Small intestine (tissue), 7 donors: ENCODE results near the gene SCTR. TPM values are rescaled to one million over a fixed set of nuclear protein-coding genes. Genes with fewer than 3 reads are reported as not detected.

Source experiments
- DNase-seq, 2 donors: peaks; one replicate each; pipeline versions ENCODE4 v3.0.0 to v3.0.0-alpha.2; 2013
- FAIRE-seq: peaks from 2 replicates; lab custom pipeline; 2012; peaks lifted over from hg19 to GRCh38; lab: Jason Lieb, UNC
- H3K27ac ChIP-seq, 3 donors: one replicate each; pipeline ENCODE4 v1.5.1; 2013; ENCODE audit warnings: low read length in 2 of 3, mild to moderate bottlenecking in 2 of 3, control low read depth in 1 of 3, inconsistent platforms in 1 of 3, low read depth in 1 of 3, moderate library complexity in 1 of 3
- H3K27me3 ChIP-seq, 3 donors: one replicate each; pipeline ENCODE4 v1.6.1; 2013; ENCODE audit warnings: low read length in 3 of 3, inconsistent platforms in 1 of 3; ENCODE audit not compliant: control insufficient read depth in 3 of 3, insufficient read depth in 3 of 3
- H3K36me3 ChIP-seq, 3 donors: one replicate each; pipeline ENCODE4 v1.6.1; 2013; ENCODE audit warnings: low read length in 3 of 3, inconsistent platforms in 1 of 3, low read depth in 1 of 3, mild to moderate bottlenecking in 1 of 3, moderate library complexity in 1 of 3; ENCODE audit not compliant: control insufficient read depth in 3 of 3, insufficient read depth in 2 of 3
- H3K4me1 ChIP-seq, 3 donors: one replicate each; pipeline ENCODE4 v1.6.1; 2013; ENCODE audit warnings: low read length in 2 of 3, inconsistent platforms in 1 of 3, low read depth in 1 of 3, mild to moderate bottlenecking in 1 of 3, moderate library complexity in 1 of 3; ENCODE audit not compliant: control insufficient read depth in 3 of 3, insufficient read depth in 2 of 3
- H3K4me3 ChIP-seq, 3 donors: one replicate each; pipeline ENCODE4 v1.5.1; 2013; ENCODE audit warnings: low read length in 3 of 3, control low read depth in 1 of 3, inconsistent platforms in 1 of 3, low read depth in 1 of 3, mild to moderate bottlenecking in 1 of 3, moderate library complexity in 1 of 3
- H3K9me3 ChIP-seq, 2 donors: one replicate each; pipeline ENCODE4 v1.6.1; 2013; ENCODE audit warnings: low read depth in 1 of 2, low read length in 1 of 2; ENCODE audit not compliant: control insufficient read depth in 2 of 2, insufficient read depth in 1 of 2
- WGBS, 3 donors: extraction: QIAGEN DNeasy Blood & Tissue Kit; methylation state at CpG; one replicate each; pipeline ENCODE4 v1.1.7; 2013; 5-methylcytosine and 5-hydroxymethylcytosine counted together
- polyA plus RNA-seq, 4 donors: library from polyadenylated mRNA; stranded (reverse) in 3 of 4; unstranded in 1 of 4; fragments of 200-250 nt in 3 of 4; fragments of 120-200 nt in 1 of 4; gene quantifications; one replicate each; pipeline versions ENCODE4 v1.2.1 to v1.2.3, GENCODE V29; 2013
- donor health status: healthy with polysubstance abuse.
- donor health status: control.
- donor health status: control.
- donor health status: Bipolar disorder and iron deficiency.
- donor health status: healthy.

SCTR gene
- polyA plus RNA-seq, 4 donors = 15.0 to 48.8 (median 42.3) TPM

- Histone ChIP-seq H3K4me3 (no peak overlapping the region), H3K9me3 (no peaks in the 10 kb centered on the region), H3K4me1 (no peaks in the 10 kb centered on the region), H3K36me3 (peaks cover 0 to 28% (median 0%) of the 10 kb centered on the region in 3 donors), H3K27ac (no peak overlapping the region), H3K27me3 (no peaks in the 10 kb centered on the region)
- FAIRE-seq (no peak), DNase-seq (no peak)
- WGBS, 3 donors = 86 to 93% (median 92%) methylated on average over 3 of the region's 3 CpGs
Measured at GRCh38 chr2:119511989-119512388, 12.3 kb downstream of the SCTR start.

DNA sequence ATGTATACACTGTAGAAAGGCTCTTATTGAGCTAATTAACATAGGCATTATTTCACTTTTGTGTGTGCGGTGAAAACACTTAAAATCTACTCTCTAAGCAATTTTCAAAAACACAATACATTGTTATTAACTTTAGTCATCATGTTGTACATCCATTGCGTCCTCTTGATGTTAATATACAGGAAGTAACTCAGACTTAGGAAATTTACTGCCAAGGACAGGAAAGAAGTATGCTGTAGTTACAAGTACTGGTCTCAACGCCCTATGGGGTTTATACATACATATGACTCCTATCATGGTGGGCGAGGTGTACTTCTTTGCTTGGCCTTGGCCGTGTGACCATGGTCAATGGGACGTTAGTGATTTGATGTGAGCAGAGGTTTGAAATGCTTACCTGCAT, 15.5 kb downstream of the SCTR start:
- no peaks in the 10 kb centered on the region for H3K9me3 ChIP-seq

DNA sequence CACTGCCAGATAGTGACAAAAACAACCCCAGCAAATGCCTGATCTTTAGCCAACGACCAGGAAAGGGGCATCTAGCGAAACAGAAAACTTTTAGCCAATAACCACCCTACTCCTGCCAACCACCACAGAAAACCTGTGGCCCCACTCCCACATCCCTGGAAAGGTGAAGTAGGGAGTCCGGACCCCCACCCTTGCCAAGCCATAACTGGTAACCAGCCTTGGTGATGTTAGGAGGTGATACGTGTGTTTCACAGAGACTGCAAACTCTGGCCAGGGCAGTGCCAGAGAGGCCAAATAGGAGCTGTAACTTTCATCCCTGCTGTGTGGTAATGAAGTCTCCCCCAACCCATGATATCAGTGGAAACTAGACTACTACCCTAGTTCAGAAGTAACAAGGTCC, 27.6 kb downstream of the SCTR start:
- no peak for DNase-seq
- Histone ChIP-seq H3K9me3 (peaks cover 0 to 4% of the 10 kb centered on the region in 2 donors), H3K4me3 (no peak overlapping the region), H3K27me3 (no peaks in the 10 kb centered on the region), H3K36me3 (peaks cover 0 to 22% (median 0%) of the 10 kb centered on the region in 3 donors), H3K4me1 (peaks cover 0 to 6% (median 0%) of the 10 kb centered on the region in 3 donors), H3K27ac (peak overlapping the region in 1 of 3 donors; percentile 22)
- WGBS, 3 donors = 73 to 81% (median 78%) methylated on average over 4 of the region's 4 CpGs
- FAIRE-seq = no peak

More for the DNA sequence above, 15.5 kb downstream of the SCTR start:
- FAIRE-seq (no peak), DNase-seq (no peak)
- Histone ChIP-seq H3K27ac (no peak overlapping the region), H3K36me3 (peaks cover 0 to 11% (median 0%) of the 10 kb centered on the region in 3 donors), H3K4me1 (no peaks in the 10 kb centered on the region), H3K4me3 (no peak overlapping the region), H3K27me3 (no peaks in the 10 kb centered on the region)
- whole genome bisulfite sequencing, 3 donors = 70 to 84% (median 83%) methylated on average over 6 of the region's 6 CpGs

DNA sequence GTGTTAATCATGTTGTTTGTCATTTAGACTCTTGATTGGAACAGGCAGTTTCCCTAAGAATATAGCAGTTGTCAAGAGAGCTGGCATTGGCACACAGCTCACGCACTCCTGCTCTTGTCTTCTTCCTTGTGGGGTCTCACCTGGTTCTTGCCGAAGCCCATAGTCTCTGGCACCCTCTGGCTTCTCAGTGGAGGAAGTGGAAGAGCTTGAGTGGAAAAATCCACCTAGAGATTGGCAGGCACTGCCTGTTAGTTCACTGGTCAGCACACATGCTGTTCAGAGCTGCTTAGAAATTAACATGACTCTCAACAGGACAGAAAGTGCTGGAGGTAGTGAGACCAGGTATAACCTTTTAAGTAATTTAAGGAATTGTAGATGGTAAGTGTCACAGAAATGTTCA, 28.3 kb downstream of the SCTR start:
- Histone ChIP-seq H3K36me3 (peaks cover 0 to 23% (median 0%) of the 10 kb centered on the region in 3 donors), H3K27ac (no peak overlapping the region), H3K27me3 (no peaks in the 10 kb centered on the region), H3K4me1 (peaks cover 0 to 13% (median 0%) of the 10 kb centered on the region in 3 donors), H3K4me3 (no peak overlapping the region), H3K9me3 (peaks cover 0 to 2% of the 10 kb centered on the region in 2 donors)
- 69 to 89% (median 81%) methylated on average over 2 of the region's 2 CpGs for WGBS, 3 donors
- FAIRE-seq (no peak), DNase-seq (no peak)

- H3K4me1 ChIP-seq = peaks cover 0 to 30% (median 0%) of the 10 kb centered on the region in 3 donors
- no peak overlapping the region for H3K27ac ChIP-seq
- H3K27me3 ChIP-seq = no peaks in the 10 kb centered on the region
- H3K4me3 ChIP-seq = no peak overlapping the region
- H3K36me3 ChIP-seq = peaks cover 0 to 37% (median 0%) of the 10 kb centered on the region in 3 donors
- FAIRE-seq = no peak
- no peaks in the 10 kb centered on the region for H3K9me3 ChIP-seq
- DNase-seq = no peak
- 82 to 91% (median 89%) methylated on average over 6 of the region's 6 CpGs for WGBS, 3 donors
Measured at GRCh38 chr2:119494163-119494790, 30.0 kb downstream of the SCTR start.

DNA sequence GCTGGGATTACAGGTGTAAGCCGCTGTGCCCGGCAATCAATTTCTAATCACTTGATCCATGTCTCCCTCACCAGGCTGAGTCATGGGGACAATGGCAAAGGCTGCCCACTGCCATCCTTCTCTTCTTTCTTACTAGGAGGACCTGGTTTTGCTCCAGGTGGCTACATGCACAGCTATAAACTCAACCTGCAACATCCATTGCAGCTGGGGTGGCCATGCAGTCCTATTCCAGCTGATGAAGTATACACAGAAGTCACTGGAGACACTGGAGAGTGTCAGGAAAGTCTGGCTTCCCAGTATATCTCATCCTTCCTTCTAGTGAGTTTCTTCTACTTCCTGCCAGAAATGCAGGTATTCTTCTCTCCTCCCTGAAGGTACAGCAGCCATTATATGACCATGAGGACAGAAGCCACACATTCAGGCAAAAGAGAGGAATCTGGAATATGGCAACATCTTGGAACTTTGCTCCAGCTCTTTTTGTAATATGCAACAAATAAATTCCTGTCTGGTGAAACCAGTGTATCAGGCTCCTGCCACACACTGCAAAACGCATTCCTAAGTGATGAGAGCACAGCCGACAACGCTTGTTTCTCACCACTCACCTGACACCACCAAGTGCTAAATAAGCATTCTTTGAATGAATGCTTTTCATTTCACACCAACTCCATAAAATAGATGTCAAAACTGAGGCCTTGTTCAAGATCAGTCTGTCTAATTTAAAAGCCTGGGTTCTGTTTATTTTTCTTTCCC, 32.3 kb downstream of the SCTR start:
- H3K27ac ChIP-seq = peak overlapping the region; percentile 8 to 97 (median 34)
- WGBS, 3 donors = 28 to 55% (median 44%) methylated on average over 5 of the region's 5 CpGs

GRCh38 chr2:119490653-119491195, 33.6 kb downstream of the SCTR start:
- no peak overlapping the region for H3K4me3 ChIP-seq
- peaks cover 0 to 64% (median 4%) of the 10 kb centered on the region in 3 donors for H3K4me1 ChIP-seq
- FAIRE-seq (no peak), DNase-seq (no peak)
- H3K9me3 ChIP-seq = no peaks in the 10 kb centered on the region
- 66 to 77% (median 67%) methylated on average over 7 of the region's 7 CpGs for WGBS, 3 donors
- H3K27me3 ChIP-seq = no peaks in the 10 kb centered on the region
- H3K36me3 ChIP-seq = peaks cover 0 to 50% (median 0%) of the 10 kb centered on the region in 3 donors
- peak overlapping the region in 1 of 3 donors; percentile 97 for H3K27ac ChIP-seq

More for the DNA sequence above, 32.3 kb downstream of the SCTR start:
- FAIRE-seq (no peak), DNase-seq (peak; percentile 86 to 93)
- no peaks in the 10 kb centered on the region for H3K27me3 ChIP-seq
- H3K4me3 ChIP-seq = no peak overlapping the region
- peaks cover 0 to 51% (median 0%) of the 10 kb centered on the region in 3 donors for H3K36me3 ChIP-seq
- peaks cover 0 to 52% (median 4%) of the 10 kb centered on the region in 3 donors for H3K4me1 ChIP-seq
- no peaks in the 10 kb centered on the region for H3K9me3 ChIP-seq

GRCh38 chr2:119490106-119490505, 34.2 kb downstream of the SCTR start:
- H3K9me3 ChIP-seq = no peaks in the 10 kb centered on the region
- DNase-seq = no peak
- no peak for FAIRE-seq
- H3K4me3 ChIP-seq = no peak overlapping the region
- peaks cover 0 to 70% (median 4%) of the 10 kb centered on the region in 3 donors for H3K4me1 ChIP-seq
- peaks cover 0 to 54% (median 0%) of the 10 kb centered on the region in 3 donors for H3K36me3 ChIP-seq
- peak overlapping the region in 2 of 3 donors; percentile 40 to 97 for H3K27ac ChIP-seq
- WGBS, 3 donors = 83 to 87% (median 86%) methylated on average over 8 of the region's 8 CpGs
- H3K27me3 ChIP-seq = no peaks in the 10 kb centered on the region
